IPS DF 4.7 (cell line): ENCODE data around the gene SLC7A14.

Experiments
- DNase-seq: peaks from one replicate; pipeline ENCODE4 v3.0.0-alpha.2; 2013; ENCODE audit warnings: low spot score; ENCODE audit errors: extremely low read depth

SLC7A14 gene

GRCh38 chr3:170499562-170500156 is 86.2 kb downstream of the SLC7A14 start:
- no peak for DNase-seq

GRCh38 chr3:170497207-170498095 is 88.4 kb downstream of the SLC7A14 start:
- no peak for DNase-seq

GRCh38 chr3:170496868-170497140 is 89.1 kb downstream of the SLC7A14 start:
- no peak for DNase-seq

- DNase-seq, result no peak
These were observed 89.6 kb downstream of the SLC7A14 start for GRCh38 chr3:170496026-170496867.

GRCh38 chr3:170494766-170495165 is 91.1 kb downstream of the SLC7A14 start:
- no peak for DNase-seq

- DNase-seq, result no peak
These were observed 92.1 kb downstream of the SLC7A14 start for GRCh38 chr3:170493712-170494182.

GRCh38 chr3:170491901-170492300 is 94.0 kb downstream of the SLC7A14 start:
- no peak for DNase-seq

GRCh38 chr3:170490828-170491560 is 94.9 kb downstream of the SLC7A14 start:
- no peak for DNase-seq

GRCh38 chr3:170488802-170489201 is 97.1 kb downstream of the SLC7A14 start:
- no peak for DNase-seq

GRCh38 chr3:170487031-170487430 is 98.8 kb downstream of the SLC7A14 start:
- no peak for DNase-seq

- DNase-seq, result no peak
These were observed 99.5 kb downstream of the SLC7A14 start for GRCh38 chr3:170486398-170486797.

- DNase-seq, result no peak
These were observed 100.2 kb downstream of the SLC7A14 start for GRCh38 chr3:170485696-170486095.

- DNase-seq, result no peak
These were observed 100.6 kb downstream of the SLC7A14 start for GRCh38 chr3:170485294-170485693.

GRCh38 chr3:170484869-170485268 is 101.0 kb downstream of the SLC7A14 start:
- DNase-seq, result no peak

GRCh38 chr3:170483485-170484262 is 102.2 kb downstream of the SLC7A14 start:
- DNase-seq, result no peak

GRCh38 chr3:170482199-170482598 is 103.7 kb downstream of the SLC7A14 start:
- no peak for DNase-seq

GRCh38 chr3:170480111-170480510 is 105.8 kb downstream of the SLC7A14 start:
- DNase-seq, result no peak

GRCh38 chr3:170477395-170477794 is 108.5 kb downstream of the SLC7A14 start:
- no peak for DNase-seq

- no peak for DNase-seq
These were observed 109.6 kb downstream of the SLC7A14 start for GRCh38 chr3:170476291-170476690.

GRCh38 chr3:170475092-170475685 is 110.7 kb downstream of the SLC7A14 start:
- DNase-seq, result no peak
